Measurements from ENCODE around the gene SLC46A3. TPM values are rescaled to one million over a fixed set of nuclear protein-coding genes. Genes with fewer than 3 reads are reported as not detected.
A peak's percentile ranks its signal among the peaks of the same experiment; 100 is the strongest.

Gene SLC46A3
- total and polyA plus RNA-seq, 10 of the 15 experiments (the other 5 are each of a cell fraction or from before 2014, with no cell fraction given): 2.9 to 15.6 (median 9.4) TPM

DNA sequence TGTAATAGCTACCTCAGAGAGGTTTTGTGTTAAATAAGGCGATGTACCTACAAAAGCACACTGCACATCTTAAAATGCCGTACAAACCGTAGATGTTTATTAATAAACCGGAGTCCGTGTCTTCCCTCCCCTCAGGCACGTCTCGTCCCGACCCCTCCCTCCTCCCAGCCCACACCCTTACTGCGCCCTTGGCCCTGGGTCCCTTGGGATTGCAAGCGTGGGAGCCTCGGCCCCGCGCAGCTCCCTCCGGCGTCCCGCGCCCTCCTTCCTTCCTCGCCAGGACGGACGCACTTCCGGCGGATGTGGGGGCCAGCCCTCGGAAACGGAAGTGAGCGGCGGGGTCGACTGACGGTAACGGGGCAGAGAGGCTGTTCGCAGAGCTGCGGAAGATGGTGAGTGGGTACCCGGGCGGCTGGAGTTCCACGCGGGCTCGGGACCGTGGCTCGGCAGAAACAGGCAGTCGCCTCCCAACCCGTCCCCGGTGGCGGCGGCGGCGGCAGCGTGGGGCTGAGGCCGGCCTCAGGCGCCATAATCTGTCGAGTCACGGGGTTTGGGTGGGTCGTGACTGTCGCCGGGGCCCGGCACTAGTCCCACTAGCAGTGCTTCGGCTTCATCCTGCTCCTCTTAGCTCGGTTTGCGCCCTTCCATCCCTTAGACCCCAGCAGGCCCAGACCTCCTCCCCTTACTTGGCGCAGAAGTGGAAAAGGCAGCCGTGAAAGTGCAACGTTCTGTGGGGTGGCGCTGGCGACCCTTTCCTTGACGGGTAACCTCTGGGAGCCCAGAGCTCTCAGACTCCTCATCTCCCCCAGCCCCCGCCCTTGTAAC lies 59.8 kb downstream of the SLC46A3 start, which contains the start of gene POMP:
Gene POMP, plus strand, starts transcription at position 335 of the 825 bp plus-strand sequence. Its CDS starts 55 bp downstream, at position 390.
- intact Hi-C loops (cut with micrococcal nuclease; ENCODE audit: unreplicated experiment) (loop anchor here (1.0 to 10.0 kb wide), 6 partner anchors 18 to 604 kb away; partner anchors contain the start of gene PAN3), in situ Hi-C loops (cut with MboI) (no loop called here)
- FAIRE-seq (peak; percentile 41), DNase-seq (ENCODE audit: low read depth, low spot score) (peak; percentile 82), ATAC-seq (peak; percentile 85)
- POLR2A ChIA-PET: interaction anchor here (0.7 to 5.7 kb wide), 8 partner anchors 16 to 520 kb away, joined by 3 to 84 read pairs (median 3); no protein-coding TSS in a partner anchor
- SMC1A ChIA-PET (ENCODE audit: uncharacterized antibody, unreplicated experiment): interaction anchor here (0.5 to 11.4 kb wide), 14 partner anchors 10 to 333 kb away, joined by 3 to 270 read pairs (median 3); no protein-coding TSS in a partner anchor
- CTCF ChIA-PET: interaction anchor here (0.9 to 8.1 kb wide), 7 partner anchors 12 to 335 kb away, joined by 3 to 139 read pairs (median 4); no protein-coding TSS in a partner anchor
- under 1% methylated on average over 52 of the region's 64 CpGs for WGBS (ENCODE audit: insufficient coverage, insufficient replicate concordance, low lambda C conversion rate, missing lambda C conversion rate)
- peaks cover 88% of the 10 kb centered on the region for H3K79me2 ChIP-seq (ENCODE audit: control insufficient read depth, insufficient read depth, low read length)
- peak within 1 kb of the TSS; percentile 80 for H3K4me3 ChIP-seq
- peak within 1 kb of the TSS; percentile 89 for H3K4me2 ChIP-seq (ENCODE audit: control insufficient read depth, insufficient read depth)
- H3K27ac ChIP-seq (ENCODE audit: control insufficient read depth, insufficient read depth): peak within 1 kb of the TSS; percentile 99
- BruUV-seq (replicated peaks): no TSS peak
- no peaks in the 10 kb centered on the region for H3K27me3 ChIP-seq (replicated peaks in 1 of 2; ENCODE audit: control insufficient read depth in 2 of 2, insufficient read depth in 2 of 2, low read length in 1 of 2)
- no peaks in the 10 kb centered on the region for H3K9me3 ChIP-seq (replicated peaks; ENCODE audit: control insufficient read depth, insufficient read depth, low read length)
- H3K4me1 ChIP-seq (ENCODE audit: control insufficient read depth, insufficient read depth, low read length): 0 out of 2 replicates have a peak, but pooled peaks cover 4% of the 10 kb centered on the region
- peak within 1 kb of the TSS; percentile 99 for H3K9ac ChIP-seq (ENCODE audit: control insufficient read depth, insufficient read depth, low read length)
- no peaks in the 10 kb centered on the region; the same call in 1 of the 2 replicates for H4K20me1 ChIP-seq (ENCODE audit: control insufficient read depth, insufficient read depth)
- RAD21 ChIA-PET (ENCODE audit: unreplicated experiment): interaction anchor here (0.5 to 8.1 kb wide), 14 partner anchors 11 to 494 kb away, joined by 3 to 196 read pairs (median 3); partner anchors contain the start of gene SLC46A3
- peaks cover 0 to 20% of the 10 kb centered on the region in 2 experiments; a peak in 3 of 4 replicates for H3K36me3 ChIP-seq (ENCODE audit: control insufficient read depth in 2 of 2, insufficient read depth in 2 of 2, low read length in 1 of 2)
- H2AFZ ChIP-seq (ENCODE audit: control insufficient read depth, low read depth, low read length): peak within 1 kb of the TSS; percentile 68
- TF ChIP-seq GABPA (IDR thresholded peaks at IDR 0.05; ENCODE audit: low read depth) (peak; percentile 97), ASH2L (IDR thresholded peaks at IDR 0.05; ENCODE audit: borderline replicate concordance, low read depth) (no peak), TBL1XR1 (IDR thresholded peaks at IDR 0.05; ENCODE audit: low read depth, low read length) (peak; percentile 87), RUNX3 (IDR thresholded peaks at IDR 0.05; ENCODE audit: low read length) (peak; percentile 80), NFXL1 (IDR thresholded peaks at IDR 0.05; ENCODE audit: borderline replicate concordance) (no peak), EED (IDR thresholded peaks at IDR 0.05; ENCODE audit: low read depth) (peak; percentile 94), RFX5 (IDR thresholded peaks at IDR 0.05; ENCODE audit: low read depth, low read length) (no peak), ESRRA (IDR thresholded peaks at IDR 0.05; ENCODE audit: low read length) (no peak), DPF2 (IDR thresholded peaks at IDR 0.05) (peak; percentile 70; the same call in 1 of the 2 replicates), WRNIP1 (IDR thresholded peaks at IDR 0.05; ENCODE audit: borderline replicate concordance, low read depth, low read length) (no peak; the same call in 1 of the 2 replicates)
- TF ChIP-seq, protein P1, sequence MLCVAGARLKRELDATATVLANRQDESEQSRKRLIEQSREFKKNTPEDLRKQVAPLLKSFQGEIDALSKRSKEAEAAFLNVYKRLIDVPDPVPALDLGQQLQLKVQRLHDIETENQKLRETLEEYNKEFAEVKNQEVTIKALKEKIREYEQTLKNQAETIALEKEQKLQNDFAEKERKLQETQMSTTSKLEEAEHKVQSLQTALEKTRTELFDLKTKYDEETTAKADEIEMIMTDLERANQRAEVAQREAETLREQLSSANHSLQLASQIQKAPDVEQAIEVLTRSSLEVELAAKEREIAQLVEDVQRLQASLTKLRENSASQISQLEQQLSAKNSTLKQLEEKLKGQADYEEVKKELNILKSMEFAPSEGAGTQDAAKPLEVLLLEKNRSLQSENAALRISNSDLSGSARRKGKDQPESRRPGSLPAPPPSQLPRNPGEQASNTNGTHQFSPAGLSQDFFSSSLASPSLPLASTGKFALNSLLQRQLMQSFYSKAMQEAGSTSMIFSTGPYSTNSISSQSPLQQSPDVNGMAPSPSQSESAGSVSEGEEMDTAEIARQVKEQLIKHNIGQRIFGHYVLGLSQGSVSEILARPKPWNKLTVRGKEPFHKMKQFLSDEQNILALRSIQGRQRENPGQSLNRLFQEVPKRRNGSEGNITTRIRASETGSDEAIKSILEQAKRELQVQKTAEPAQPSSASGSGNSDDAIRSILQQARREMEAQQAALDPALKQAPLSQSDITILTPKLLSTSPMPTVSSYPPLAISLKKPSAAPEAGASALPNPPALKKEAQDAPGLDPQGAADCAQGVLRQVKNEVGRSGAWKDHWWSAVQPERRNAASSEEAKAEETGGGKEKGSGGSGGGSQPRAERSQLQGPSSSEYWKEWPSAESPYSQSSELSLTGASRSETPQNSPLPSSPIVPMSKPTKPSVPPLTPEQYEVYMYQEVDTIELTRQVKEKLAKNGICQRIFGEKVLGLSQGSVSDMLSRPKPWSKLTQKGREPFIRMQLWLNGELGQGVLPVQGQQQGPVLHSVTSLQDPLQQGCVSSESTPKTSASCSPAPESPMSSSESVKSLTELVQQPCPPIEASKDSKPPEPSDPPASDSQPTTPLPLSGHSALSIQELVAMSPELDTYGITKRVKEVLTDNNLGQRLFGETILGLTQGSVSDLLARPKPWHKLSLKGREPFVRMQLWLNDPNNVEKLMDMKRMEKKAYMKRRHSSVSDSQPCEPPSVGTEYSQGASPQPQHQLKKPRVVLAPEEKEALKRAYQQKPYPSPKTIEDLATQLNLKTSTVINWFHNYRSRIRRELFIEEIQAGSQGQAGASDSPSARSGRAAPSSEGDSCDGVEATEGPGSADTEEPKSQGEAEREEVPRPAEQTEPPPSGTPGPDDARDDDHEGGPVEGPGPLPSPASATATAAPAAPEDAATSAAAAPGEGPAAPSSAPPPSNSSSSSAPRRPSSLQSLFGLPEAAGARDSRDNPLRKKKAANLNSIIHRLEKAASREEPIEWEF (IDR thresholded peaks at IDR 0.05; ENCODE audit: insufficient replicate concordance, low read depth, low read length): peak; percentile 92
- TF ChIP-seq, protein P2, sequence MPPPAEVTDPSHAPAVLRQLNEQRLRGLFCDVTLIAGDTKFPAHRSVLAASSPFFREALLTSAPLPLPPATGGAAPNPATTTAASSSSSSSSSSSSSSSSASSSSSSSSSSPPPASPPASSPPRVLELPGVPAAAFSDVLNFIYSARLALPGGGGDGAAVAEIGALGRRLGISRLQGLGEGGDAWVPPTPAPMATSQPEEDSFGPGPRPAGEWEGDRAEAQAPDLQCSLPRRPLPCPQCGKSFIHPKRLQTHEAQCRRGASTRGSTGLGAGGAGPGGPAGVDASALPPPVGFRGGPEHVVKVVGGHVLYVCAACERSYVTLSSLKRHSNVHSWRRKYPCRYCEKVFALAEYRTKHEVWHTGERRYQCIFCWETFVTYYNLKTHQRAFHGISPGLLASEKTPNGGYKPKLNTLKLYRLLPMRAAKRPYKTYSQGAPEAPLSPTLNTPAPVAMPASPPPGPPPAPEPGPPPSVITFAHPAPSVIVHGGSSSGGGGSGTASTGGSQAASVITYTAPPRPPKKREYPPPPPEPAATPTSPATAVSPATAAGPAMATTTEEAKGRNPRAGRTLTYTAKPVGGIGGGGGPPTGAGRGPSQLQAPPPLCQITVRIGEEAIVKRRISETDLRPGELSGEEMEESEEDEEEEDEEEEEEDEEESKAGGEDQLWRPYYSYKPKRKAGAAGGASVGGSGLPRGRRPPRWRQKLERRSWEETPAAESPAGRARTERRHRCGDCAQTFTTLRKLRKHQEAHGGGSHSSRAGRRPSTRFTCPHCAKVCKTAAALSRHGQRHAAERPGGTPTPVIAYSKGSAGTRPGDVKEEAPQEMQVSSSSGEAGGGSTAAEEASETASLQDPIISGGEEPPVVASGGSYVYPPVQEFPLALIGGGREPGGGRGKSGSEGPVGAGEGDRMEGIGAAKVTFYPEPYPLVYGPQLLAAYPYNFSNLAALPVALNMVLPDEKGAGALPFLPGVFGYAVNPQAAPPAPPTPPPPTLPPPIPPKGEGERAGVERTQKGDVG (CRISPR knock-in tag; IDR thresholded peaks at IDR 0.05): no peak
- TF ChIP-seq, protein P3, sequence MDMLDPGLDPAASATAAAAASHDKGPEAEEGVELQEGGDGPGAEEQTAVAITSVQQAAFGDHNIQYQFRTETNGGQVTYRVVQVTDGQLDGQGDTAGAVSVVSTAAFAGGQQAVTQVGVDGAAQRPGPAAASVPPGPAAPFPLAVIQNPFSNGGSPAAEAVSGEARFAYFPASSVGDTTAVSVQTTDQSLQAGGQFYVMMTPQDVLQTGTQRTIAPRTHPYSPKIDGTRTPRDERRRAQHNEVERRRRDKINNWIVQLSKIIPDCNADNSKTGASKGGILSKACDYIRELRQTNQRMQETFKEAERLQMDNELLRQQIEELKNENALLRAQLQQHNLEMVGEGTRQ (IDR thresholded peaks at IDR 0.05; ENCODE audit: borderline replicate concordance, low read depth, low read length): no peak

All from GM12878 (cell line).